Activated CD4-positive, alpha-beta T cell treated with anti-CD3 and anti-CD28 coated beads for 48 hours (primary cell): ENCODE results near the gene ATP6V1G3.
"Not testable (repeated sequence)": the region's sequence is repeated elsewhere in the genome, so short reads cannot be mapped to it uniquely, and the experiment has no call there.

ENCODE experiments used
- DNase-seq: peaks from one replicate; pipeline ENCODE4 v3.0.0-alpha.2; 2020

ATP6V1G3 gene

GRCh38 chr1:198495631-198496030 lies 44.8 kb downstream of the ATP6V1G3 start:
- DNase-seq: no peak

GRCh38 chr1:198494658-198495103 lies 45.8 kb downstream of the ATP6V1G3 start:
- DNase-seq: no peak

- DNase-seq: no peak
Observed at GRCh38 chr1:198494139-198494538, 46.3 kb downstream of the ATP6V1G3 start.

- no peak for DNase-seq
Observed at GRCh38 chr1:198493329-198493728, 47.2 kb downstream of the ATP6V1G3 start.

GRCh38 chr1:198492872-198493271 lies 47.6 kb downstream of the ATP6V1G3 start:
- no peak for DNase-seq

- DNase-seq: no peak
Observed at GRCh38 chr1:198491596-198491995, 48.9 kb downstream of the ATP6V1G3 start.

GRCh38 chr1:198491028-198491427 lies 49.5 kb downstream of the ATP6V1G3 start:
- no peak for DNase-seq

- no peak for DNase-seq
Observed at GRCh38 chr1:198490224-198490623, 50.3 kb downstream of the ATP6V1G3 start.

GRCh38 chr1:198486903-198487302 lies 53.6 kb downstream of the ATP6V1G3 start:
- DNase-seq: no peak

- no peak for DNase-seq
Observed at GRCh38 chr1:198483645-198484044, 56.8 kb downstream of the ATP6V1G3 start.

GRCh38 chr1:198483006-198483405 lies 57.5 kb downstream of the ATP6V1G3 start:
- DNase-seq: no peak

- no peak for DNase-seq
Observed at GRCh38 chr1:198481661-198482060, 58.8 kb downstream of the ATP6V1G3 start.

- no peak for DNase-seq
Observed at GRCh38 chr1:198480876-198481275, 59.6 kb downstream of the ATP6V1G3 start.

GRCh38 chr1:198477354-198477753 lies 63.1 kb downstream of the ATP6V1G3 start:
- DNase-seq: not testable (repeated sequence)
